CD4-positive, alpha-beta T cell treated with Interleukin-17A for 1 hour (primary cell): ENCODE data around the gene GARIN3.
"Not testable (repeated sequence)": the region's sequence is repeated elsewhere in the genome, so short reads cannot be mapped to it uniquely, and the experiment has no call there.

Experiments
- DNase-seq: peaks from one replicate; pipeline ENCODE4 v3.0.0-alpha.2; 2020

Gene GARIN3

GRCh38 chr5:157166214-157167213, at the start of gene GARIN3:
Gene GARIN3, minus strand, starts transcription at chr5:157166264. Its CDS starts 96 bp downstream, at chr5:157166168.
- DNase-seq = no peak

- DNase-seq = no peak
Measured at GRCh38 chr5:157215514-157216167, 49.6 kb upstream of the GARIN3 start.

GRCh38 chr5:157214861-157215513, 48.9 kb upstream of the GARIN3 start:
- DNase-seq = peak; percentile 70

- DNase-seq = no peak
Measured at GRCh38 chr5:157214415-157214814, 48.4 kb upstream of the GARIN3 start.

GRCh38 chr5:157213527-157214243, 47.6 kb upstream of the GARIN3 start:
- DNase-seq = peak; percentile 44

GRCh38 chr5:157212307-157212706, 46.2 kb upstream of the GARIN3 start:
- DNase-seq = no peak

GRCh38 chr5:157210652-157211051, 44.6 kb upstream of the GARIN3 start:
- peak; percentile 59 for DNase-seq

- no peak for DNase-seq
Measured at GRCh38 chr5:157205708-157206107, 39.6 kb upstream of the GARIN3 start.

GRCh38 chr5:157204765-157205164, 38.7 kb upstream of the GARIN3 start:
- DNase-seq = peak; percentile 75

- no peak for DNase-seq
Measured at GRCh38 chr5:157203417-157203816, 37.4 kb upstream of the GARIN3 start.

- DNase-seq = no peak
Measured at GRCh38 chr5:157201857-157202256, 35.8 kb upstream of the GARIN3 start.

- DNase-seq = peak; percentile 74
Measured at GRCh38 chr5:157198277-157198986, 32.4 kb upstream of the GARIN3 start.

GRCh38 chr5:157197086-157197485, 31.0 kb upstream of the GARIN3 start:
- peak; percentile 66 for DNase-seq

GRCh38 chr5:157196045-157196444, 30.0 kb upstream of the GARIN3 start:
- peak; percentile 75 for DNase-seq

GRCh38 chr5:157193699-157194424, 27.8 kb upstream of the GARIN3 start:
- peak; percentile 75 for DNase-seq

- DNase-seq = no peak
Measured at GRCh38 chr5:157189223-157189622, 23.2 kb upstream of the GARIN3 start.

- DNase-seq = no peak
Measured at GRCh38 chr5:157188270-157188669, 22.2 kb upstream of the GARIN3 start.

GRCh38 chr5:157187046-157187754, 21.1 kb upstream of the GARIN3 start:
- DNase-seq = no peak

- no peak for DNase-seq
Measured at GRCh38 chr5:157186309-157187045, 20.4 kb upstream of the GARIN3 start.

- DNase-seq = not testable (repeated sequence)
Measured at GRCh38 chr5:157185122-157185521, 19.1 kb upstream of the GARIN3 start.
